AG08395 (cell line): ENCODE measurements around the gene SERPINB6.
"Not testable (repeated sequence)": the region's sequence is repeated elsewhere in the genome, so short reads cannot be mapped to it uniquely, and the experiment has no call there.

ENCODE experiments used
- DNase-seq: peaks from one replicate; pipeline ENCODE4 v3.0.0; 2012; ENCODE audit warnings: mixed read lengths, low spot score

SERPINB6 gene

DNA sequence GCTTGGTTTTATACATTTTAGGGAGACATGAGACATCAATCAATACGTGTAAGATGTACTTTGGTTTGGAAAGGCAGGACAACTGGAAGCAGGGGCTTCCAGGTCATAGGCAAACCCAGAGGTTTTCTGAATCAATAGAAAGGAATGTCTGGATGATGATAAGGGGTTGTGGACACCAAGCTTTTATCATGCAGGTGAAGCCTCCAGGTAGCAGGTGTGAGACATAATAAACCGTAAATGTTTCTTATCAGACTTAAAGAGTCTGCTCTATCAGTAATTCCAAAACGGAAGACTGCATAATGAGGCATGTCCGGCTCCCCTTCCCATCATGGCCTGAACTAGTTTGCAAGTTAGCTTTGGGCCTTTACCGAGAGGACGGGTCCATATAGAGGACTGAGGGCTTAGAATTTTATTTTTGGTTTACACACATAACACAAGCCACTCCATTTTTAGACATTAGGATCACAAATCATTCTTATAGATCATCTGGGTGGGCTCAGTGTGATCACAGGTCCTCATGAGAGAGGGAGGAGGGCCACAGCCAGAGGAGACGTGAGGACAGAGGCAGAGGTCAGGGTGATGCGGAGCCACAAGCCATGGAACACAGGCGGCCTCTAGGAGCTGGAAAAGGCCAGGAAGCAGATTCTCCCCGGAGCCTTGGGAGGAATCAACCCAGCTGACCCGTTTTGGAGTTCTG is 57.6 kb downstream of the SERPINB6 start:
- no peak for DNase-seq

DNA sequence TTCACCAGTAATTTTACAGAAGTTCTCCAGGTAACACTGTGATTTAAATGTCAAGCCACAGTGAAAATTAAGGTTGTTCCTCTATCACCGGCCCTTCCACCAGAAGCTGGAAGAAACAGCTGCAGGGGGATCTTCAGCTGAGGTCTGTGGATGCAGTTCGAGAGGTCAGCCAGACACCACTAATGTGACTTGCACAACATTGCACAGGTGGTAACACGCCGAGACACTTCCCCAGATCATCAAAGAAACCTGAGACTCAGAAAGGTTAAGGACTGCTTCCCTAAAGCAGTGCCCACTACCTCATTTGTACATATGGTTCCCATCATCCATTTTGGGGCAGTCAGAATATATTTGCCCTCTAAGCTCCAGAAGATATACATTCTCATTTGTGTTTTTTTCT is 60.2 kb downstream of the SERPINB6 start:
- DNase-seq: no peak

DNA sequence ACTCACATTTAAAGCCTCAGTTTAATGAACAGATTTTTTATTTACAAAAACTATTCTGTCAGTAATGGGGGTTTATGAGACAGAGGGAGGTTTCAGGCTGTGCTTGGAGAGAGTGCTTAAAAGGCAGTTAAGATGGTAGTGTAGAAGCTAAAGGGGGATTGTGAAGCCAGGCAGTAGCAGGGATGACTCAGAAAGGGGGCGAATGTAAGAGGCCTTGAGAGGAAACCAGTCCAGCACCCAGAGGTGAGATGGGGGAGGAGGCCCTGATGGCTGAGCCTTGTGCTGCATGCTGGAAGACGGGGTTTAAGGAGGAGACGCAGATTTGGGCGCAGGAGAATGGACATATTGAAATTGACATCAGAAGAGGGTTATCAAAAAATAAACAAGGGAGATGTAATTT is 61.6 kb downstream of the SERPINB6 start:
- no peak for DNase-seq

DNA sequence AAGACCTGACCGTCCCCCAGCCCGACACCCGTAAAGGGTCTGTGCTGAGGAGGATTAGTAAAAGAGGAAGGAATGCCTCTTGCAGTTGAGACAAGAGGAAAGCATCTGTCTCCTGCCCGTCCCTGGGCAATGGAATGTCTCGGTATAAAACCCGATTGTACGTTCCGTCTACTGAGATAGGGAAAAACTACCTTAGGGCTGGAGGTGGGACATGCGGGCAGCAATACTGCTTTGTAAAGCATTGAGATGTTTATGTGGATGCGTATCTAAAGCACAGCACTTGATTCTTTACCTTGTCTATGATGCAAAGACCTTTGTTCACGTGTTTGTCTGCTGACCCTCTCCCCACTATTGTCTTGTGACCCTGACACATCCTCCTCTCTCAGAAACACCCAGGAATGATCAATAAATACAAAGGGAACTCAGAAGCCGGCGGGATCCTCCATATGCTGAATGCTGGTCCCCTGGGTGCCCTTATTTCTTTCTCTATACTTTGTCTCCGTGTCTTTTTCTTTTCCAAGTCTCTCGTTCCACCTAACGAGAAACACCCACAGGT is 62.2 kb downstream of the SERPINB6 start:
- DNase-seq: not testable (repeated sequence)

DNA sequence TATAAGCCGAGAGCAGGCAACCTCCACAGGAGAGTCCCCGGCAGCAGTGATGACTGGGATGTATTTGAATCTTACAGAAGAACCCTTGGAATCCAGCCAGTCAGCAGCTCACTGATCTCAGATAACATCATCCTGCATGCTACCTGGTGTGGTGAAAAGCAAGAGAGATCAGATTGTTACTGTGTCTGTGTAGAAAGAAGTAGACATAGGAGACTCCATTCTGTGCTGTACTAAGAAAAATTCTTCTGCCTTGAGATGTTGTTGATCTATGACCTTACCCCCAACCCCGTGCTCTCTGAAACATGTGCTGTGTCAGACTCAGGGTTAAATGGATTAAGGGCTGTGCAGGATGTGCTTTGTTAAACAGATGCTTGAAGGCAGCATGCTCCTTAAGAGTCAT is 62.9 kb downstream of the SERPINB6 start:
- not testable (repeated sequence) for DNase-seq

DNA sequence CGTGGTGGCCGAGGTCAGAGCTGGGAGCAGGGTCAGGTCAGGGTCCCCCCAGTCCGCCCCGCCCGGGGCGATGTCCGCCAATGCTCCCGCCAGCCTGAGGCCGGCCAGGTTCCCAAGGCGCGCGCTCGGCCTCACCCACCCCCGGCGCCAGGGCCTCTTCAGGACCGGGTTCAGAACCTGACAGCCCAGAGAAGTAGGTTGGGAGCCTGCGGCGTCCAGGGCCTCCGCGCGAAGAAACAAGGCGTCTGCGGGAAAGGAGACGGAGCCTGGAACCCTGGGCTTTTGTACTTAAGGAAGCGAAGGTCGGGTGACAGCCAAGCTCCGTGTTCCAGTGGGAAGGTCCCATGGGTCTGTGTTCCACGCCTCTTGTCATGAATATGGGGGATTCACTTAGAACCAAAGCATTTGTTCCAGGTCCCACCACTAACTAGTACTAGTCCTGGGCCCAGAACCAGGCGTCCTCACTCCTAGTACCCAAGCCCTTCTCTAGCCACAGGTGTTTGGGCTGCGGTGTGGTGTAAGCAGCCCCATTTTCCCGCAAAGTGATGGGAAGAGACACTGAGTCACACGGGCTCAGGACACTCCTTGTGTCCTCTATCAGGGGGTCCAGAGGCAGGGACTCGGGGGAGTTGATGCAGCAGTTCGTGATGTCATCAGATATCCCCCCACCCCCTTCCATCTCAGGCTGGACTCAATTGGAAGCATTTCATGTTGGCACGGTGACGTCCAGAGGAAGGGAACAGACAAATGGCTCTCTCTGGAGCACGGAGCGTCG is 67.8 kb downstream of the SERPINB6 start:
- DNase-seq: not testable (repeated sequence)

DNA sequence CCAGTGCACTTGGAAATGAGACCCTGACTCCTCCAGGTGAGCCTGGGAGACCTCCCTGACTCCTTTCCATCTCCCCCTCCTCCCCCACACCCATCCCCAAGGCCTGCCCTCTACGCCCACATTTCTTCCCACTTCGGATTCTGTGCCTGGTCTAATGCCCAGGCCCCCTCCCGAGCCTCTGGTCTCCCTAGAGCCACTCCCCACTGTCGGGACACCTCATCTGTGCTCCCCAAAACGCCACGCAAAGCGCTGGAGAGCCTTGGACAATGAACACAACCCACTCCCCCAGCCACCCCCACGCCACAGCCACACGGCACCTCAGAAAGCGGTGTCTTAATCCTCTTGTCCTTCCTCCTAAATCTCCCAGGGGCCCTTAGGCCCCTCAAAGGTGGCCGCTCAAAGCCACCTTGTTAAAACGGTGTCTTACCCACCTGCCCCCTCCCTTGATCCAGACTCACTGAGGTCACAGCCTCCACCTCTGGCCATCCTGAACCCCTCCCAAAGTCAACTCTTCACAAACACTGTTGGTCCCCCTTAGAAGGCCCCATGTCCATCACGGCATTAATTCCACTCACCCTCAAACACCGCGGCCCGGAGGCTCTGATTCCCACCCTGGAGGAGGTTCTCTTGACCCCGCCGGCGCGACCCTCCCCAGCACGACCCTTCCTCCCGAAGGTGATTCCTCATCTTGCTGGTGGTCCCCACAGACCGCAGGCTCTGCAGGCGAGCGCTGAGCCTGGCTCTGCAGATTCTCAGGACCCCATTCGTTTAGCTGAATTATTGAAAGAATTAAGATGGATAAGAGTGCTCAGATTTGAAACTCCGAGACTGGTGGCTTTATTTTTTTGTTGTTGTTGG is 69.5 kb downstream of the SERPINB6 start:
- DNase-seq: not testable (repeated sequence)

DNA sequence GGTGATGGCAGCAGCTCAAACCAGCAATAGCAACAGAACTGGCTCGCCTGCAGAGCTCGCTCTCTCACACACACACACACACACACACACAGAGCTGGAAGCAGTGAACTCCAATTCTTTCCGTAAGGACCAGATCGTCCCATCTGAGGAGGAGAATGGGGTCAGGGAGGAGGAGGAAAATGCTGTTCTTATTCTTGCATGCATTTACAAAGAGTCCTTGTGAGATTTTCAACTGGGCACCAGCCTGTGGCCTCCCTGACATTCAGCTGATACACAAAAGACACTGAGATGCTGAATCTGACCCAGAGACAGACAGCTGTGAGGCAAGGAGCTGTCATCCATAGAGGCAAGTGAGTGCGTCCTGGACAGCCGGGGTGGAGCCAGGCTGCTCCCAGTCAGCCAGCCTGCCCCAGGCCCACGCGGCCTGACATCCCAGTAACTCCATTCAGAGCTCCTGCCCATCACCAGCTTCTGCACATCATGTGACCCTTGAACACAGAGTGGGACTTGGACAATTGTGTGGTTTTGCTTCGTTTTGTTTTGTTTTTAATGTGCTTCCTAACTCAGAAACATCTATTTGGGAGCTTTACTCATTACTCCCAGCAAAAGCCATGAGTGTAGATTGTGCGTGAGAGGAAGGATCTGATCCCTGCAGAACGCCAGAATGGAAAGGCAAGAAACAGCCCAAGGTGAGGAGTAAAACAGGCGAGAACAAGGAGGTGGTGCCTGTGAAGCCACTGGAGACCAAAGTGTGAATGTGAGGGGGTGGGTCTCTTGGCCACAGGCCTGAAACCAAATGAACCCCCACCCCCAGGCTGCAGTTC is 70.3 kb downstream of the SERPINB6 start:
- no peak for DNase-seq

DNA sequence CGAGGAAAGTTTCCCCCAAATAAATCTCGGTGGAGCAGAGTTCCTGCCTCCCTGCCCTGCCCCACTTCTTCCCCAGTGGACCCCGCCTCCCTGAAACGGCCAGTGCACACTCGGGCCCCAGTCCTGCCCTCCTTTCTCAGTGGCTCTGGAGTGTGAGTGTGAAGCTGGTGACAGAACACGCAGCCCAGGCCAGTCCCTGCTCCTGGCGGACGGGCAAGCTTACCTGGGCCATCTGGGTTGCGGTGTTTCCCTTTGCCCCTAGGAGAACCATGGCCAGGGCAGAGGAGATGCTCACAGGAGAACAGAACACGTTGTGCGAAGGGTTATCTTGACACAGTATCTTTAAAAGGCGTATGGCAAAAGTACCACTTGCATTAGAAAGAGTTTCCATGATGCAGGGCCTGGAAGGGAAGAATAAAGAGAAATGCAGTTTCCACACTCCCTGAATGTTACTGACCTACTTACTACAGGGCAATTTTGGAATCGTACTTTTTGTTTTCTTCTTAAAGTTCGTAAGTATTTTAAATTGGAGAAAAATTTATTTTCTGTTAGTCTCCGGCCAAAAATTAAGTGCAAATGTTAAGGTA is 71.1 kb downstream of the SERPINB6 start:
- no peak for DNase-seq

DNA sequence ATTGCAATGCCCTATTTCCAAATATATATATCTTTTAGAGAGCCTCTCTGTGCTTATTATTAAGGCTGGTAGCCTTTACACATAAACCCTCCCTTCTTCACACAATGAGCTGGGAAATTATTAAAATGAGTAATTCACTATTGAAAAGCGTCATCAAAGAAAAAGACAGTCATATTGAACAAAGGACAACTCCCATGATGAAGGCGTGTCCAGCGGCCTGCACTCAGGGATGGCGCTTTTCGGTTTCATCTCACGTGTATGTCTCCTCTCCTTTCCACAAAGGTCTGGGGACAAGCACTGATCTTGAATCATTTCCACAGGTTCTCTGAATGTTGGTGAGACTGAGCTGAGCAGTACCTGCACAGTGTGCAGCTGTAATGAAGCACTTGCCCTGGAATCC is 71.8 kb downstream of the SERPINB6 start:
- no peak for DNase-seq
